BE2C (cell line): Measurements from ENCODE around the gene TMSB4Y. TPM values are rescaled to one million over a fixed set of nuclear protein-coding genes. Genes with fewer than 3 reads are reported as not detected.

ENCODE experiments used
- DNase-seq: peaks from one replicate; pipeline ENCODE4 v3.0.0-alpha.2; 2020
- H3K27me3 ChIP-seq: fragments of 250-450 bp; sonication (Bioruptor Pico); 2 replicates; pipeline ENCODE4 v1.5.1; 2020; ENCODE audit warnings: mild to moderate bottlenecking
- H3K36me3 ChIP-seq: fragments of 250-450 bp; sonication (Bioruptor Pico); 2 replicates; pipeline ENCODE4 v1.5.1; 2020; ENCODE audit warnings: mild to moderate bottlenecking
- H3K4me1 ChIP-seq: fragments of 250-450 bp; sonication (Bioruptor Pico); 2 replicates; pipeline ENCODE4 v1.5.1; 2020
- H3K4me3 ChIP-seq: 2 replicates; pipeline ENCODE4 v1.5.1; 2011; ENCODE audit warnings: low read depth, low read length
- H3K9me3 ChIP-seq: fragments of 250-450 bp; sonication (Bioruptor Pico); 2 replicates; pipeline ENCODE4 v1.5.1; 2020
- CTCF ChIP-seq: IDR thresholded peaks from 2 replicates; pipeline ENCODE4 v1.5.1; 2012; ENCODE audit warnings: mild to moderate bottlenecking, low read depth, low read length
- polyA plus RNA-seq: library from polyadenylated mRNA; unstranded; fragments of >200 nt; gene quantifications from one replicate; pipeline ENCODE4 v1.2.1, GENCODE V29; 2012; ENCODE audit warnings: low read depth, missing spikeins; ENCODE audit not compliant: insufficient read length, insufficient read depth

The TMSB4Y gene
- polyA plus RNA-seq = not detected

GRCh38 chrY:13703568-13703968, at the start of gene TMSB4Y:
Gene TMSB4Y (plus strand): TSS chrY:13703899.
- H3K27me3 ChIP-seq = no peaks in the 10 kb centered on the region
- TF ChIP-seq CTCF = no peak
- H3K36me3 ChIP-seq = no peaks in the 10 kb centered on the region
- H3K9me3 ChIP-seq = no peaks in the 10 kb centered on the region
- no peak within 1 kb of the TSS for H3K4me3 ChIP-seq
- DNase-seq = no peak
- H3K4me1 ChIP-seq = no peaks in the 10 kb centered on the region

- Histone ChIP-seq H3K9me3 (no peaks in the 10 kb centered on the region), H3K36me3 (no peaks in the 10 kb centered on the region), H3K4me3 (no peak overlapping the region), H3K4me1 (no peaks in the 10 kb centered on the region), H3K27me3 (no peaks in the 10 kb centered on the region)
- no peak for TF ChIP-seq CTCF
- DNase-seq = no peak
Observed at GRCh38 chrY:13664162-13664561, 39.5 kb upstream of the TMSB4Y start.

- H3K4me3 ChIP-seq = no peak overlapping the region
- H3K4me1 ChIP-seq = no peaks in the 10 kb centered on the region
- no peaks in the 10 kb centered on the region for H3K9me3 ChIP-seq
- DNase-seq = no peak
- H3K27me3 ChIP-seq = no peaks in the 10 kb centered on the region
- no peak for TF ChIP-seq CTCF
- H3K36me3 ChIP-seq = no peaks in the 10 kb centered on the region
Observed at GRCh38 chrY:13671122-13671521, 32.6 kb upstream of the TMSB4Y start.

GRCh38 chrY:13702276-13702675, 1.4 kb upstream of the TMSB4Y start:
- no peak for DNase-seq
- no peaks in the 10 kb centered on the region for H3K9me3 ChIP-seq
- no peaks in the 10 kb centered on the region for H3K4me1 ChIP-seq
- no peak overlapping the region for H3K4me3 ChIP-seq
- TF ChIP-seq CTCF = no peak
- H3K36me3 ChIP-seq = no peaks in the 10 kb centered on the region
- no peaks in the 10 kb centered on the region for H3K27me3 ChIP-seq

- Histone ChIP-seq H3K36me3 (no peaks in the 10 kb centered on the region), H3K9me3 (no peaks in the 10 kb centered on the region), H3K27me3 (no peaks in the 10 kb centered on the region), H3K4me1 (no peaks in the 10 kb centered on the region), H3K4me3 (no peak overlapping the region)
- no peak for TF ChIP-seq CTCF
- no peak for DNase-seq
Observed at GRCh38 chrY:13704121-13704930, 627 bp downstream of the TMSB4Y start.

- no peak for DNase-seq
- Histone ChIP-seq H3K36me3 (no peaks in the 10 kb centered on the region), H3K27me3 (no peaks in the 10 kb centered on the region), H3K9me3 (no peaks in the 10 kb centered on the region), H3K4me1 (no peaks in the 10 kb centered on the region), H3K4me3 (no peak overlapping the region)
- TF ChIP-seq CTCF = no peak
Observed at GRCh38 chrY:13705197-13705596, 1.5 kb downstream of the TMSB4Y start.
